ENCODE results near the gene LTB4R2.

LTB4R2 gene

GRCh38 chr14:24337144-24337823, 27.3 kb downstream of the LTB4R2 start:
- Histone ChIP-seq H3K9me2 (replicated peaks; ENCODE audit: insufficient read depth, low read length) (no peaks in the 10 kb centered on the region), H3K4me1 (ENCODE audit: low read length) (0 out of 2 replicates have a peak, but pooled peaks cover 3% of the 10 kb centered on the region), H3K4me3 (ENCODE audit: low read length) (no peak overlapping the region), H3K9me3 (replicated peaks; ENCODE audit: insufficient read depth, low read length) (no peaks in the 10 kb centered on the region), H2AFZ (ENCODE audit: low read length) (no peak overlapping the region), H3K36me3 (replicated peaks; ENCODE audit: insufficient read depth, low read length) (no peaks in the 10 kb centered on the region), H3K27me3 (replicated peaks; ENCODE audit: insufficient read depth, low read length) (no peaks in the 10 kb centered on the region), H3K9ac (ENCODE audit: low read length) (no peak overlapping the region), H3K79me2 (ENCODE audit: low read length) (no peaks in the 10 kb centered on the region), H3F3A (ENCODE audit: insufficient read depth, low read length) (no peaks in the 10 kb centered on the region), H4K20me1 (ENCODE audit: insufficient read depth, low read length) (no peaks in the 10 kb centered on the region), H3K27ac (ENCODE audit: low read length) (no peak overlapping the region), H3K4me2 (ENCODE audit: low read depth, low read length) (no peak overlapping the region)
- TF ChIP-seq EZH2phosphoT487 (IDR thresholded peaks at IDR 0.05; ENCODE audit: low read length) (no peak), CTCF (IDR thresholded peaks at IDR 0.05; ENCODE audit: low read length) (no peak), EZH2 (optimal IDR thresholded peaks at IDR 0.05; ENCODE audit: low read depth, low read length) (no peak)
- no peak for DNase-seq

GRCh38 chr14:24337824-24338175, 27.9 kb downstream of the LTB4R2 start:
- Histone ChIP-seq H3K4me1 (ENCODE audit: low read length) (0 out of 2 replicates have a peak, but pooled peaks cover under 1% of the 10 kb centered on the region), H3F3A (ENCODE audit: insufficient read depth, low read length) (no peaks in the 10 kb centered on the region), H4K20me1 (ENCODE audit: insufficient read depth, low read length) (no peaks in the 10 kb centered on the region), H3K4me3 (ENCODE audit: low read length) (no peak overlapping the region), H3K27ac (ENCODE audit: low read length) (no peak overlapping the region), H3K9me3 (replicated peaks; ENCODE audit: insufficient read depth, low read length) (no peaks in the 10 kb centered on the region), H3K9ac (ENCODE audit: low read length) (no peak overlapping the region), H3K27me3 (replicated peaks; ENCODE audit: insufficient read depth, low read length) (no peaks in the 10 kb centered on the region), H2AFZ (ENCODE audit: low read length) (no peak overlapping the region), H3K9me2 (replicated peaks; ENCODE audit: insufficient read depth, low read length) (no peaks in the 10 kb centered on the region), H3K4me2 (ENCODE audit: low read depth, low read length) (no peak overlapping the region), H3K36me3 (replicated peaks; ENCODE audit: insufficient read depth, low read length) (no peaks in the 10 kb centered on the region), H3K79me2 (ENCODE audit: low read length) (no peaks in the 10 kb centered on the region)
- DNase-seq: no peak
- TF ChIP-seq EZH2 (optimal IDR thresholded peaks at IDR 0.05; ENCODE audit: low read depth, low read length): no peak
- no peak for TF ChIP-seq EZH2phosphoT487 (IDR thresholded peaks at IDR 0.05; ENCODE audit: low read length)
- TF ChIP-seq CTCF (IDR thresholded peaks at IDR 0.05; ENCODE audit: low read length): no peak

GRCh38 chr14:24338843-24339242, 28.9 kb downstream of the LTB4R2 start:
- no peak overlapping the region for H3K4me3 ChIP-seq (ENCODE audit: low read length)

More at GRCh38 chr14:24338843-24339242, 28.9 kb downstream of the LTB4R2 start:
- Histone ChIP-seq H3K9me3 (replicated peaks; ENCODE audit: insufficient read depth, low read length) (no peaks in the 10 kb centered on the region), H3K27ac (ENCODE audit: low read length) (no peak overlapping the region), H3K9me2 (replicated peaks; ENCODE audit: insufficient read depth, low read length) (no peaks in the 10 kb centered on the region), H3K4me1 (ENCODE audit: low read length) (no peaks in the 10 kb centered on the region), H3K79me2 (ENCODE audit: low read length) (no peaks in the 10 kb centered on the region), H3K27me3 (replicated peaks; ENCODE audit: insufficient read depth, low read length) (no peaks in the 10 kb centered on the region), H4K20me1 (ENCODE audit: insufficient read depth, low read length) (no peaks in the 10 kb centered on the region), H3F3A (ENCODE audit: insufficient read depth, low read length) (no peaks in the 10 kb centered on the region), H3K9ac (ENCODE audit: low read length) (no peak overlapping the region), H3K4me2 (ENCODE audit: low read depth, low read length) (peak overlapping the region; percentile 79; the same call in 1 of the 2 replicates), H2AFZ (ENCODE audit: low read length) (no peak overlapping the region), H3K36me3 (replicated peaks; ENCODE audit: insufficient read depth, low read length) (no peaks in the 10 kb centered on the region)
- TF ChIP-seq EZH2 (optimal IDR thresholded peaks at IDR 0.05; ENCODE audit: low read depth, low read length) (no peak), EZH2phosphoT487 (IDR thresholded peaks at IDR 0.05; ENCODE audit: low read length) (no peak), CTCF (IDR thresholded peaks at IDR 0.05; ENCODE audit: low read length) (no peak)
- no peak for DNase-seq

Measured in MM.1S (cell line).